DND-41 (cell line): ENCODE measurements around the gene DCUN1D2.

Source experiments
- ATAC-seq: fragments of 200-7000 bp; cut with Tn5 transposase; 3 replicates; pipeline ENCODE4 v1.9.1; 2021; ENCODE audit warnings: low read depth; ENCODE audit not compliant: insufficient read depth
- DNase-seq: peaks from one replicate; pipeline ENCODE4 v3.0.0-alpha.2; 2020
- H2AFZ ChIP-seq: 2 replicates; pipeline ENCODE4 v1.6.0; 2012; ENCODE audit warnings: low read depth, low read length
- H3K27ac ChIP-seq: 2 replicates; pipeline ENCODE4 v1.5.1; 2012; ENCODE audit warnings: low read length, inconsistent platforms
- H3K27me3 ChIP-seq: fragments of 200-600 bp; sonication (generic); 2 replicates; pipeline ENCODE4 v1.6.0; 2012; ENCODE audit warnings: low read length, mild to moderate bottlenecking, inconsistent platforms; ENCODE audit not compliant: insufficient read depth, poor library complexity
- H3K36me3 ChIP-seq: 2 replicates; pipeline ENCODE4 v1.5.1; 2012; ENCODE audit warnings: low read length, inconsistent platforms; ENCODE audit not compliant: insufficient read depth
- H3K4me1 ChIP-seq: 2 replicates; pipeline ENCODE4 v1.5.1; 2012; ENCODE audit warnings: mild to moderate bottlenecking, low read length; ENCODE audit not compliant: insufficient read depth
- H3K4me2 ChIP-seq: 2 replicates; pipeline ENCODE4 v1.6.0; 2012; ENCODE audit warnings: mild to moderate bottlenecking, moderate library complexity, low read length, inconsistent platforms; ENCODE audit not compliant: insufficient read depth
- H3K4me3 ChIP-seq, 2 experiments: fragments of 200-600 bp in 1 of 2; shearing (Covaris generic) in 1 of 2; 2 replicates each; pipeline ENCODE4 v1.5.1; 2012 to 2016; ENCODE audit warnings: inconsistent platforms in 2 of 2, low read length in 2 of 2, mild to moderate bottlenecking in 2 of 2, low read depth in 1 of 2, moderate library complexity in 1 of 2
- H3K79me2 ChIP-seq: 2 replicates; pipeline ENCODE4 v1.6.0; 2012; ENCODE audit warnings: low read length, inconsistent platforms; ENCODE audit not compliant: insufficient read depth
- H3K9ac ChIP-seq: 2 replicates; pipeline ENCODE4 v1.6.0; 2012; ENCODE audit warnings: low read depth, mild to moderate bottlenecking, inconsistent platforms, low read length, moderate library complexity
- H3K9me3 ChIP-seq: 2 replicates; pipeline ENCODE4 v1.5.1; 2012; ENCODE audit warnings: low read length, moderate library complexity, mild to moderate bottlenecking, inconsistent platforms; ENCODE audit not compliant: insufficient read depth, severe bottlenecking
- H4K20me1 ChIP-seq: 2 replicates; pipeline ENCODE4 v1.6.0; 2012; ENCODE audit warnings: low read length; ENCODE audit not compliant: insufficient read depth
- EZH2 ChIP-seq: IDR thresholded peaks from 3 replicates; pipeline ENCODE4 v1.6.1; 2012; ENCODE audit warnings: borderline replicate concordance, low read depth, mild to moderate bottlenecking, moderate library complexity, low read length, inconsistent platforms; ENCODE audit not compliant: severe bottlenecking
- TF ChIP-seq, protein P1 (sequence below): IDR thresholded peaks from 2 replicates; pipeline ENCODE4 v1.5.1; 2012; ENCODE audit warnings: borderline replicate concordance, low read length, moderate library complexity, mild to moderate bottlenecking; ENCODE audit not compliant: poor library complexity, severe bottlenecking; ENCODE audit errors: extremely low read depth

DCUN1D2 gene

DNA sequence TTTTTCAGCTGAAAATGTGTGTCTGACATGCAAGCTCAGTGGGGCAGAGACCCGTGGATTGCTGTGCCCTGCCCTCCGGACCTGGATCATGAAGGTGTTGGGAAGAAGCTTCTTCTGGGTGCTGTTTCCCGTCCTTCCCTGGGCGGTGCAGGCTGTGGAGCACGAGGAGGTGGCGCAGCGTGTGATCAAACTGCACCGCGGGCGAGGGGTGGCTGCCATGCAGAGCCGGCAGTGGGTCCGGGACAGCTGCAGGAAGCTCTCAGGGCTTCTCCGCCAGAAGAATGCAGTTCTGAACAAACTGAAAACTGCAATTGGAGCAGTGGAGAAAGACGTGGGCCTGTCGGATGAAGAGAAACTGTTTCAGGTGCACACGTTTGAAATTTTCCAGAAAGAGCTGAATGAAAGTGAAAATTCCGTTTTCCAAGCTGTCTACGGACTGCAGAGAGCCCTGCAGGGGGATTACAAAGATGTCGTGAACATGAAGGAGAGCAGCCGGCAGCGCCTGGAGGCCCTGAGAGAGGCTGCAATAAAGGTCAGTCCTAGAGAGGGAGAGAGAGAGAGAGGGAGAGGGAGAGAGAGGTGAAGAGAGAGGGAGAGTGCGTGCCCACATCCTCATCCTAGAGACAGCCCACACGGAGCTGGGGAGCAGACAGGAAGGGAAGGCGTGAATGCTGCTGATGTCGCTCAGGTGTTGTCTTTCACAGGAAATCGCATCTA is 5.1 kb upstream of the DCUN1D2 start:
- Histone ChIP-seq H3K9me3 (no peaks in the 10 kb centered on the region), H4K20me1 (peaks cover 8% of the 10 kb centered on the region; the same call in 1 of the 2 replicates), H3K4me1 (peaks cover 22% of the 10 kb centered on the region), H3K79me2 (peaks cover 21% of the 10 kb centered on the region), H3K9ac (no peak overlapping the region), H3K27ac (no peak overlapping the region), H3K4me2 (no peak overlapping the region), H3K36me3 (peaks cover 59% of the 10 kb centered on the region), H2AFZ (no peak overlapping the region), H3K4me3 (no peak overlapping the region), H3K27me3 (no peaks in the 10 kb centered on the region)
- DNase-seq, result no peak
- TF ChIP-seq, protein P1, sequence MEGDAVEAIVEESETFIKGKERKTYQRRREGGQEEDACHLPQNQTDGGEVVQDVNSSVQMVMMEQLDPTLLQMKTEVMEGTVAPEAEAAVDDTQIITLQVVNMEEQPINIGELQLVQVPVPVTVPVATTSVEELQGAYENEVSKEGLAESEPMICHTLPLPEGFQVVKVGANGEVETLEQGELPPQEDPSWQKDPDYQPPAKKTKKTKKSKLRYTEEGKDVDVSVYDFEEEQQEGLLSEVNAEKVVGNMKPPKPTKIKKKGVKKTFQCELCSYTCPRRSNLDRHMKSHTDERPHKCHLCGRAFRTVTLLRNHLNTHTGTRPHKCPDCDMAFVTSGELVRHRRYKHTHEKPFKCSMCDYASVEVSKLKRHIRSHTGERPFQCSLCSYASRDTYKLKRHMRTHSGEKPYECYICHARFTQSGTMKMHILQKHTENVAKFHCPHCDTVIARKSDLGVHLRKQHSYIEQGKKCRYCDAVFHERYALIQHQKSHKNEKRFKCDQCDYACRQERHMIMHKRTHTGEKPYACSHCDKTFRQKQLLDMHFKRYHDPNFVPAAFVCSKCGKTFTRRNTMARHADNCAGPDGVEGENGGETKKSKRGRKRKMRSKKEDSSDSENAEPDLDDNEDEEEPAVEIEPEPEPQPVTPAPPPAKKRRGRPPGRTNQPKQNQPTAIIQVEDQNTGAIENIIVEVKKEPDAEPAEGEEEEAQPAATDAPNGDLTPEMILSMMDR, result no peak
- no peak for TF ChIP-seq EZH2
- no peak for ATAC-seq

DNA sequence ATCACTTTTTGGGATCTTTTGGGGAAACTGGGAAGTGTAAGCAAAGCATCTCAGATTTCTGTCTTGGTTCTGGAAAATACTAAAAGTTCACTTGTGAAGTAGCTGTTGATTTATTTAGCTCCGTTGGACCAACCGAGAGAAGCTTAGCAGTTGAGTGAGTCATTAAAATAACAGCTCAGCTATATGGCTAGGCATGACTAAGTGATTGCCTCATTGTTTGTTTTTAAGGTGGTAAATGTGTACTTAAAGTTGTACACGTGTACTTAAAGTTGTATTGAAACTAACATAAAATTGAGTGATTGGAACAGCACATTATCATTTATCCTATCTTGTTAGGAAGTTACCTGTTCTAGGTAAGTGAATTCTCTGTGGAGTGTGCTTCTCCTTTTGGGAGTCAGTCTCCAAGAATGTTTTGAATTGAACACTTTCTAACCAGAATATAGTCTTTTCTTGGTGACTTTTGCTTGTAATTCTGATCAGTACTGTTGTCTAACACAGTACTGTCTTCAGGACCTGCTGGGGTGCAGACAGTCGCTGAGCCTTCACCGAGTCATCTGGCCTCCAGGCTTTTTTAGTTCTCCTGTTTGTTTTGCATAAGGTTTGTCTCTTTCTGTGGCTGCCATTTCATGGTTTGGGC is 2.9 kb upstream of the DCUN1D2 start:
- Histone ChIP-seq H3K4me2 (no peak overlapping the region), H4K20me1 (peaks cover 19% of the 10 kb centered on the region), H3K79me2 (peaks cover 42% of the 10 kb centered on the region), H3K36me3 (peaks cover 37% of the 10 kb centered on the region), H3K9ac (no peak overlapping the region), H3K4me1 (peaks cover 38% of the 10 kb centered on the region), H3K9me3 (no peaks in the 10 kb centered on the region), H3K4me3 (no peak overlapping the region), H3K27ac (no peak overlapping the region), H2AFZ (no peak overlapping the region), H3K27me3 (no peaks in the 10 kb centered on the region)
- ATAC-seq (no peak), DNase-seq (no peak)
- no peak for TF ChIP-seq EZH2
- TF ChIP-seq, protein P1, result no peak

DNA sequence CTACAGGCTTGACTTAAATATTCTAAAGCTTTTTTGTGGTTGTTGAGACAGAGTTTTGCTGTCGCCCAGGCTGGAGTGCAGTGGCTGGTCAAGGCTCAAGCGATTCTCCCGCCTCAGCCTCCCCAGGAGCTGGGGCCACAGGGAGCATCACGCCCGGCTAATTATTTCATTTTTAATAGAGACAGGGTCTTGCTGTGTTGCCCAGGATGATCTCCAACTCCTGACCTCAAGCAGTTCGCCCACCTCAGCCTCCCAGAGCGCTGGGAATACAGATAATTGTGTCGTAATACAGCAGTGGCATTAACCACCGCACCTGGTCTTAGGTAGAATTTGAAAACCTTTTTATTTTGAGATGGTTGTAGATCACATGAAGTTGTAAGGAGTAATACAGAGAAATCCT is 1.5 kb upstream of the DCUN1D2 start:
- Histone ChIP-seq H3K9me3 (no peaks in the 10 kb centered on the region), H3K4me3 (peak overlapping the region in 1 of 2 experiments; percentile 80; a peak in 2 of 4 replicates), H3K36me3 (peaks cover 23% of the 10 kb centered on the region), H3K4me1 (peaks cover 51% of the 10 kb centered on the region), H3K4me2 (peak overlapping the region; percentile 96), H4K20me1 (peaks cover 27% of the 10 kb centered on the region), H2AFZ (no peak overlapping the region), H3K9ac (peak overlapping the region; percentile 82), H3K27ac (no peak overlapping the region; the same call in 1 of the 2 replicates), H3K79me2 (peaks cover 56% of the 10 kb centered on the region), H3K27me3 (no peaks in the 10 kb centered on the region)
- TF ChIP-seq, protein P1, result no peak
- TF ChIP-seq EZH2, result no peak
- ATAC-seq (no peak), DNase-seq (no peak)
